ENCODE measurements around the gene ALK. TPM values are rescaled to one million over a fixed set of nuclear protein-coding genes. Genes with fewer than 3 reads are reported as not detected.

Gene ALK
- total and polyA plus RNA-seq, 2 experiments from 2014 or later: 0.35 TPM; not detected in 1

DNA sequence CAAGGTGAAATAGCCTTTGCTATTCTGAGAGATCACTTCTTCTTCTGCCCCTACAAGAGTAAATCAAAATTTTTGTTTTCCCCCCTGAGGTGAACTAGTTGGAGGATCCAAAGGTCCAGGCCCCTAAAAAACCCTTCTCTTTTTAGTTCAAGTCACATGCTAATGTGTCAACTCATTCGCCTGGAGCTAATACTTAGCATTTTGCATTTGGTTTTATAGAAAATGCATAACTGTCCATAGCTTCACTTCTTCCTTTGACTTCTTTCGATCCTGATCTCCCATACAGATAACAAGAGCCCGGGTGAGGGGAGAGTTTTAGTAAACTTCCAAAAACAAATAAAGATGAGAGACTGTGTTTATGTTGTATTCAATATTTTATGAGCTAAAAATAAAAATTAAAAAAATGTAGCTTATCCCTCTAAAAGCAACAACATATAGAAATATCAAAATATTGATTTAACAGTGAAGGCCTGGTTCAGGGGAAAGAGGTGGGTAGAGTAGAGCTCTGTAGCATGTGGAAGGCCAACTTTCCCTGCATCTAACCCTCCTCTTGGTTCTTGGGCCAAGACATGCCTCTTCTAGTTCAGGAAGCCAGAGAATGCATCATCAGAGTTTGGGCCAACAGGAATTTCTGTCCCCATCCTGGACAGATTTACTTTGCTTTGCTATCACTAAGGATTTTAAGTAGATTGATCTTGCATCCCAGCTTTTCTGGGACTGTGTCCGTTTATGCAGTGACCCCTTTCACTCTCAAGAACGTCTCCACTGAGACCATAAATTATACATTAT, 333.8 kb downstream of the ALK start (continued):
- TF ChIP-seq, protein P1, sequence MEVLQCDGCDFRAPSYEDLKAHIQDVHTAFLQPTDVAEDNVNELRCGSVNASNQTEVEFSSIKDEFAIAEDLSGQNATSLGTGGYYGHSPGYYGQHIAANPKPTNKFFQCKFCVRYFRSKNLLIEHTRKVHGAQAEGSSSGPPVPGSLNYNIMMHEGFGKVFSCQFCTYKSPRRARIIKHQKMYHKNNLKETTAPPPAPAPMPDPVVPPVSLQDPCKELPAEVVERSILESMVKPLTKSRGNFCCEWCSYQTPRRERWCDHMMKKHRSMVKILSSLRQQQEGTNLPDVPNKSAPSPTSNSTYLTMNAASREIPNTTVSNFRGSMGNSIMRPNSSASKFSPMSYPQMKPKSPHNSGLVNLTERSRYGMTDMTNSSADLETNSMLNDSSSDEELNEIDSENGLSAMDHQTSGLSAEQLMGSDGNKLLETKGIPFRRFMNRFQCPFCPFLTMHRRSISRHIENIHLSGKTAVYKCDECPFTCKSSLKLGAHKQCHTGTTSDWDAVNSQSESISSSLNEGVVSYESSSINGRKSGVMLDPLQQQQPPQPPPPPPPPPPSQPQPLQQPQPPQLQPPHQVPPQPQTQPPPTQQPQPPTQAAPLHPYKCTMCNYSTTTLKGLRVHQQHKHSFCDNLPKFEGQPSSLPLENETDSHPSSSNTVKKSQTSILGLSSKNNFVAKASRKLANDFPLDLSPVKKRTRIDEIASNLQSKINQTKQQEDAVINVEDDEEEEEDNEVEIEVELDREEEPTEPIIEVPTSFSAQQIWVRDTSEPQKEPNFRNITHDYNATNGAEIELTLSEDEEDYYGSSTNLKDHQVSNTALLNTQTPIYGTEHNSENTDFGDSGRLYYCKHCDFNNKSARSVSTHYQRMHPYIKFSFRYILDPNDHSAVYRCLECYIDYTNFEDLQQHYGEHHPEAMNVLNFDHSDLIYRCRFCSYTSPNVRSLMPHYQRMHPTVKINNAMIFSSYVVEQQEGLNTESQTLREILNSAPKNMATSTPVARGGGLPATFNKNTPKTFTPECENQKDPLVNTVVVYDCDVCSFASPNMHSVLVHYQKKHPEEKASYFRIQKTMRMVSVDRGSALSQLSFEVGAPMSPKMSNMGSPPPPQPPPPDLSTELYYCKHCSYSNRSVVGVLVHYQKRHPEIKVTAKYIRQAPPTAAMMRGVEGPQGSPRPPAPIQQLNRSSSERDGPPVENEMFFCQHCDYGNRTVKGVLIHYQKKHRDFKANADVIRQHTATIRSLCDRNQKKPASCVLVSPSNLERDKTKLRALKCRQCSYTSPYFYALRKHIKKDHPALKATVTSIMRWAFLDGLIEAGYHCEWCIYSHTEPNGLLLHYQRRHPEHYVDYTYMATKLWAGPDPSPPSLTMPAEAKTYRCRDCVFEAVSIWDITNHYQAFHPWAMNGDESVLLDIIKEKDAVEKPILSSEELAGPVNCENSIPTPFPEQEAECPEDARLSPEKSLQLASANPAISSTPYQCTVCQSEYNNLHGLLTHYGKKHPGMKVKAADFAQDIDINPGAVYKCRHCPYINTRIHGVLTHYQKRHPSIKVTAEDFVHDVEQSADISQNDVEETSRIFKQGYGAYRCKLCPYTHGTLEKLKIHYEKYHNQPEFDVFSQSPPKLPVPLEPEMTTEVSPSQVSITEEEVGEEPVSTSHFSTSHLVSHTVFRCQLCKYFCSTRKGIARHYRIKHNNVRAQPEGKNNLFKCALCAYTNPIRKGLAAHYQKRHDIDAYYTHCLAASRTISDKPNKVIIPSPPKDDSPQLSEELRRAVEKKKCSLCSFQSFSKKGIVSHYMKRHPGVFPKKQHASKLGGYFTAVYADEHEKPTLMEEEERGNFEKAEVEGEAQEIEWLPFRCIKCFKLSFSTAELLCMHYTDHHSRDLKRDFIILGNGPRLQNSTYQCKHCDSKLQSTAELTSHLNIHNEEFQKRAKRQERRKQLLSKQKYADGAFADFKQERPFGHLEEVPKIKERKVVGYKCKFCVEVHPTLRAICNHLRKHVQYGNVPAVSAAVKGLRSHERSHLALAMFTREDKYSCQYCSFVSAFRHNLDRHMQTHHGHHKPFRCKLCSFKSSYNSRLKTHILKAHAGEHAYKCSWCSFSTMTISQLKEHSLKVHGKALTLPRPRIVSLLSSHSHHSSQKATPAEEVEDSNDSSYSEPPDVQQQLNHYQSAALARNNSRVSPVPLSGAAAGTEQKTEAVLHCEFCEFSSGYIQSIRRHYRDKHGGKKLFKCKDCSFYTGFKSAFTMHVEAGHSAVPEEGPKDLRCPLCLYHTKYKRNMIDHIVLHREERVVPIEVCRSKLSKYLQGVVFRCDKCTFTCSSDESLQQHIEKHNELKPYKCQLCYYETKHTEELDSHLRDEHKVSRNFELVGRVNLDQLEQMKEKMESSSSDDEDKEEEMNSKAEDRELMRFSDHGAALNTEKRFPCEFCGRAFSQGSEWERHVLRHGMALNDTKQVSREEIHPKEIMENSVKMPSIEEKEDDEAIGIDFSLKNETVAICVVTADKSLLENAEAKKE (CRISPR knock-in tag; IDR thresholded peaks at IDR 0.05): no peak
- TF ChIP-seq NANOG (IDR thresholded peaks at IDR 0.05; ENCODE audit: borderline replicate concordance) (no peak), POLR2AphosphoS5 (IDR thresholded peaks at IDR 0.05; ENCODE audit: low read depth) (no peak), EZH2phosphoT487 (IDR thresholded peaks at IDR 0.05; ENCODE audit: unreplicated experiment) (no peak)

DNA sequence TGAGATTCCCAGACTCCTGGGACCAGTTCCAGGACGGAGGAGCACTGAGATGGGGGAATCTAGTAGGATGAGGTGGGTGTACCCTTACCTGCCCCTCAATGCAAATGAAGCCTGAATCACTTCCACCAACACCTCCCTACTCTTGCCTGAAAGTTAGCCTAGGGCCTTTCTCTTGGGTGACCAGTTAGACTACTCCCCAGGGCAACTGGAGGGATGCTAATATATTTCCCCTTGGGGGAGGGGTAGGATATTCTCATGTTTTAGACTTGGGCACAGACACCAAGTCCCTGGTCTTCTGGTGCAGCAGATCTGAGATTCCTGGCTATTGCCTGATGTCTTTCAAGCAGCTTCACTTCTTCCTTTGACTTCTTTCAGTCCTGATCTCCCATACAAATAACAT, 334.5 kb downstream of the ALK start:
- TF ChIP-seq NANOG (IDR thresholded peaks at IDR 0.05; ENCODE audit: borderline replicate concordance): no peak
- TF ChIP-seq POLR2AphosphoS5 (IDR thresholded peaks at IDR 0.05; ENCODE audit: low read depth): no peak
- TF ChIP-seq, protein P2, sequence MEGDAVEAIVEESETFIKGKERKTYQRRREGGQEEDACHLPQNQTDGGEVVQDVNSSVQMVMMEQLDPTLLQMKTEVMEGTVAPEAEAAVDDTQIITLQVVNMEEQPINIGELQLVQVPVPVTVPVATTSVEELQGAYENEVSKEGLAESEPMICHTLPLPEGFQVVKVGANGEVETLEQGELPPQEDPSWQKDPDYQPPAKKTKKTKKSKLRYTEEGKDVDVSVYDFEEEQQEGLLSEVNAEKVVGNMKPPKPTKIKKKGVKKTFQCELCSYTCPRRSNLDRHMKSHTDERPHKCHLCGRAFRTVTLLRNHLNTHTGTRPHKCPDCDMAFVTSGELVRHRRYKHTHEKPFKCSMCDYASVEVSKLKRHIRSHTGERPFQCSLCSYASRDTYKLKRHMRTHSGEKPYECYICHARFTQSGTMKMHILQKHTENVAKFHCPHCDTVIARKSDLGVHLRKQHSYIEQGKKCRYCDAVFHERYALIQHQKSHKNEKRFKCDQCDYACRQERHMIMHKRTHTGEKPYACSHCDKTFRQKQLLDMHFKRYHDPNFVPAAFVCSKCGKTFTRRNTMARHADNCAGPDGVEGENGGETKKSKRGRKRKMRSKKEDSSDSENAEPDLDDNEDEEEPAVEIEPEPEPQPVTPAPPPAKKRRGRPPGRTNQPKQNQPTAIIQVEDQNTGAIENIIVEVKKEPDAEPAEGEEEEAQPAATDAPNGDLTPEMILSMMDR (conservative IDR thresholded peaks at IDR 0.05; ENCODE audit: low read depth in 2 of 2): no peak
- no peak for TF ChIP-seq CREB1 (CRISPR knock-in tag; IDR thresholded peaks at IDR 0.05; ENCODE audit: low read depth)
- no peak for TF ChIP-seq ETS1 (IDR thresholded peaks at IDR 0.05)
- no peak for TF ChIP-seq EZH2phosphoT487 (IDR thresholded peaks at IDR 0.05; ENCODE audit: unreplicated experiment)
- no peak for TF ChIP-seq STAT1 (IDR thresholded peaks at IDR 0.05; ENCODE audit: unreplicated experiment)
- no peak for TF ChIP-seq EZH2 (IDR thresholded peaks at IDR 0.05; ENCODE audit: low read depth, unreplicated experiment)
- TF ChIP-seq ZNF114 (CRISPR knock-in tag; IDR thresholded peaks at IDR 0.05): no peak
- H3K4me3 Mint-ChIP-seq: no peak overlapping the region
- Histone ChIP-seq H4K20me1 (replicated peaks; ENCODE audit: insufficient read depth) (no peaks in the 10 kb centered on the region), H3F3A (replicated peaks; ENCODE audit: low read depth) (no peaks in the 10 kb centered on the region), H3K27me3 (ENCODE audit: insufficient read depth) (no peaks in the 10 kb centered on the region), H2AFZ (no peak overlapping the region), H3K4me3 (no peak overlapping the region), H3K4me2 (no peak overlapping the region), H3K4me1 (ENCODE audit: insufficient read depth) (peaks cover 4% of the 10 kb centered on the region; the same call in 1 of the 2 replicates), H3K27ac (ENCODE audit: low read depth) (no peak overlapping the region), H3K36me3 (ENCODE audit: insufficient read depth) (no peaks in the 10 kb centered on the region), H3K79me2 (replicated peaks; ENCODE audit: insufficient read depth) (no peaks in the 10 kb centered on the region), H3K9me2 (ENCODE audit: insufficient read depth) (no peaks in the 10 kb centered on the region)
- H3K27me3 Mint-ChIP-seq (ENCODE audit: insufficient read depth, low read depth, poor library complexity): peaks cover 4% of the 10 kb centered on the region
- no peaks in the 10 kb centered on the region for H3K36me3 Mint-ChIP-seq (ENCODE audit: low read depth)
- H3K4me1 Mint-ChIP-seq: peaks cover 11% of the 10 kb centered on the region
- no peak for DNase-seq (ENCODE audit: low spot score)
- no peak for ATAC-seq
- no peak overlapping the region for H3K27ac Mint-ChIP-seq
- no peaks in the 10 kb centered on the region for H3K9me3 Mint-ChIP-seq
